Measurements from ENCODE around the gene FMO1. TPM values are rescaled to one million over a fixed set of nuclear protein-coding genes. Genes with fewer than 3 reads are reported as not detected.
"Not testable (repeated sequence)": the region's sequence is repeated elsewhere in the genome, so short reads cannot be mapped to it uniquely, and the experiment has no call there.

The FMO1 gene
- total RNA-seq, 4 donors from 2014 or later, result 0.36 TPM; not detected in 3

DNA sequence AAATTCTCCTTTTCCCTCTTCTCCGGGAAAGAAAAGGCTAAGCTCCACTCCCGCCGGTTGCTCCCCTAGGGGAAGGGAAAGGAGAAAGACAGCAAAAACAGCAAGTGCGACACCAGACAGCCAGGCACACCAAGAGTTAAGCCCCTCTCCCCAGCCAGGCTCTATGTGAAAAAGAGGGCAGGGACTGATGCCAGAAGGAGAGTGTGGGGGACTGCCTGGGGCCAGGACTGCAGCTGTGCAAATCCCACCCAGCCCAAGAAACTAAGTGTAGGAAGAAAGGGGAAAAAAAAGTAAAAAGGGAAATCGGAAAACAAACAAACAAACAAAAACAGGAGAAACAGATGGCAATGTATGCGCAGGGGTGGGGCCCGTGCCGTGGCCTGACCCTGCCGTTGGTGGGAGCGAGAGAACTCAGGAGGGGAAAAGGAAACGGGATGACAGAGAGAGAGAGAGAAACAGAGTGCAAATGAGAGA is 27.7 kb upstream of the FMO1 start:
- Histone ChIP-seq H3K4me3 (peak overlapping the region in 2 of 4 donors; percentile 11 to 22), H3K9me3 (no peaks in the 10 kb centered on the region), H3K4me1 (peaks cover 0 to 8% of the 10 kb centered on the region in 2 donors), H3K36me3 (no peaks in the 10 kb centered on the region), H3K27me3 (no peaks in the 10 kb centered on the region), H3K27ac (peak overlapping the region; percentile 50 to 70 (median 55))
- in situ Hi-C loops (cut with MboI; ENCODE audit: low sequenced_read_pairs in 4 of 4) (loop anchor here in 1 of 4 donors (10.0 kb wide), 1 partner anchor 136 kb away; no protein-coding TSS in a partner anchor), intact Hi-C loops (cut with DNase I; ENCODE audit: low total_unique reads) (no loop called here)
- no peak for ATAC-seq
- TF ChIP-seq POLR2A (IDR thresholded peaks at IDR 0.05), result no peak
- TF ChIP-seq, protein P1, sequence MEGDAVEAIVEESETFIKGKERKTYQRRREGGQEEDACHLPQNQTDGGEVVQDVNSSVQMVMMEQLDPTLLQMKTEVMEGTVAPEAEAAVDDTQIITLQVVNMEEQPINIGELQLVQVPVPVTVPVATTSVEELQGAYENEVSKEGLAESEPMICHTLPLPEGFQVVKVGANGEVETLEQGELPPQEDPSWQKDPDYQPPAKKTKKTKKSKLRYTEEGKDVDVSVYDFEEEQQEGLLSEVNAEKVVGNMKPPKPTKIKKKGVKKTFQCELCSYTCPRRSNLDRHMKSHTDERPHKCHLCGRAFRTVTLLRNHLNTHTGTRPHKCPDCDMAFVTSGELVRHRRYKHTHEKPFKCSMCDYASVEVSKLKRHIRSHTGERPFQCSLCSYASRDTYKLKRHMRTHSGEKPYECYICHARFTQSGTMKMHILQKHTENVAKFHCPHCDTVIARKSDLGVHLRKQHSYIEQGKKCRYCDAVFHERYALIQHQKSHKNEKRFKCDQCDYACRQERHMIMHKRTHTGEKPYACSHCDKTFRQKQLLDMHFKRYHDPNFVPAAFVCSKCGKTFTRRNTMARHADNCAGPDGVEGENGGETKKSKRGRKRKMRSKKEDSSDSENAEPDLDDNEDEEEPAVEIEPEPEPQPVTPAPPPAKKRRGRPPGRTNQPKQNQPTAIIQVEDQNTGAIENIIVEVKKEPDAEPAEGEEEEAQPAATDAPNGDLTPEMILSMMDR (IDR thresholded peaks at IDR 0.05 in 4 of 5, conservative IDR thresholded peaks at IDR 0.05 in 1 of 5), result no peak
- no peak for DNase-seq

DNA sequence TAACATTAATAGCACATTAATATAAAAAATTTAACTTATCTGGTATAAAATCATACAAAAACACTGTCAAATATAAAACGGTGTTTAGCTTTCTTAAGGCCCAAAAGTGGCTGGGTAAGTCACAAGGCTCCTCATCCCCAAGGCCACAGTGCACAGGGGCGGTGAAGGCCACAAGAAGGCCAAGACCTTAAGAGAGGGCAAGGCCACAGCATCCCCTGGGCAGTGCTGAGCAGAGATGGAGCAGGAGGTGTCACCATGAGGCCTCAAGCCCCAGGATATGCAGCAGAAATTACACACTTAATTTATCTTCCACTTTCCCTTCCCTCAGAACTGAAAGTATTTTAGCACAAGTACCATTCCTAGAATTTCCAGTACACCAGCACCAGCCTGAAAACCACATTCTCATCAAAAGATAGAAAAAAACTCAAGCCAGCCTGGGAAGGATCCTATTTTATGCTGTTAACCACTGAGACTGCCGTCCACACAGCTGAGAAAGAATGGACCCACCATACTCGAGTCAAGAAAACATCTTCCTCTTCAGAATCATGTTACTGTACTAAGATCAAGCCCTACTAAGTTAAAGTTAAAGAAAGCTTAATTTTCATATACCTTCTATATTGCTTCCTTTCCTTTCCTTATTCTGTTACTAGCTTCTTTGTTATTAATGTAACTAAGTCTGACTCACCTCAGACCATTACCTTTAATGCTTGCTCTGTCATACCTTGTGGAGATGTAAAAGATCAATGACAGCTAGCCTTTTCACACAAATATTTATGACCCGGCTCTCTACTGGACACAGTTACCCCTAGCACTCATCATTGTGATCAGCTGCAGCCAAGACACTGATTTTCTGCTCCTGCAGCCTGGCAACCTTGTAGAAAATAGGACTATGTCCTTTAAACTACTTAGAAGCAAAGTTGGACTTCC is 26.4 kb upstream of the FMO1 start:
- in situ Hi-C loops (cut with MboI; ENCODE audit: low sequenced_read_pairs in 4 of 4) (loop anchor here in 1 of 4 donors (10.0 kb wide), 1 partner anchor 137 kb away; no protein-coding TSS in a partner anchor), intact Hi-C loops (cut with DNase I; ENCODE audit: low total_unique reads) (no loop called here)
- H3K9me3 ChIP-seq, result no peaks in the 10 kb centered on the region
- peaks cover 0 to 8% of the 10 kb centered on the region in 2 donors for H3K4me1 ChIP-seq
- no peaks in the 10 kb centered on the region for H3K27me3 ChIP-seq
- H3K27ac ChIP-seq, result peak overlapping the region; percentile 21 to 70 (median 49)
- TF ChIP-seq POLR2A (IDR thresholded peaks at IDR 0.05), result no peak
- TF ChIP-seq, protein P1 (IDR thresholded peaks at IDR 0.05 in 4 of 5, conservative IDR thresholded peaks at IDR 0.05 in 1 of 5), result no peak
- H3K4me3 ChIP-seq, result no peak overlapping the region
- no peak for ATAC-seq
- H3K36me3 ChIP-seq, result no peaks in the 10 kb centered on the region
- no peak for DNase-seq

DNA sequence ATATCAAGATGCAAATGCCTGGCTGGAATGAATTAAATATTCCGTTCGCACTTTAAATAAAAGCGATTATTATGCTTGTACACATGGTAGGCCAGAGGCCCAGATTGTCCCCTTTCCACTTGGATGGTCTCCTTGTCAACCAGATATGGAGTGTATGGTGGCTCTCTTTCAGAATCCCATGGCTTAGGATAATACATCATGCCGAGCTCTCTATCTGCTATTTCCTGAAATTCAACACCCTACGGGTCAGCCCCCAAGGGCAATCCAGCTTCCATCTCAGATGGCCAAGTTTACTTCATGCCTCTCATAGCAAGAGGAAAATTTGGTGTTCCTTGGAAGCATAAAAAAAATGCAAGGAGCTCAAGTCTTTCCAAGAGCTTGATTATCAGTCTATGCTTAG is 25.4 kb upstream of the FMO1 start:
- ATAC-seq, result no peak
- peak in 1 of 2 donors; percentile 24 for DNase-seq
- in situ Hi-C loops (cut with MboI; ENCODE audit: low sequenced_read_pairs in 4 of 4) (loop anchor here in 1 of 4 donors (10.0 kb wide), 1 partner anchor 138 kb away; no protein-coding TSS in a partner anchor), intact Hi-C loops (cut with DNase I; ENCODE audit: low total_unique reads) (no loop called here)
- Histone ChIP-seq H3K27me3 (no peaks in the 10 kb centered on the region), H3K27ac (peak overlapping the region in 2 of 4 donors; percentile 24 to 47), H3K4me3 (no peak overlapping the region), H3K36me3 (no peaks in the 10 kb centered on the region), H3K4me1 (peaks cover 0 to 8% of the 10 kb centered on the region in 2 donors), H3K9me3 (no peaks in the 10 kb centered on the region)
- TF ChIP-seq POLR2A (IDR thresholded peaks at IDR 0.05), result no peak
- TF ChIP-seq, protein P1 (IDR thresholded peaks at IDR 0.05 in 4 of 5, conservative IDR thresholded peaks at IDR 0.05 in 1 of 5), result no peak

DNA sequence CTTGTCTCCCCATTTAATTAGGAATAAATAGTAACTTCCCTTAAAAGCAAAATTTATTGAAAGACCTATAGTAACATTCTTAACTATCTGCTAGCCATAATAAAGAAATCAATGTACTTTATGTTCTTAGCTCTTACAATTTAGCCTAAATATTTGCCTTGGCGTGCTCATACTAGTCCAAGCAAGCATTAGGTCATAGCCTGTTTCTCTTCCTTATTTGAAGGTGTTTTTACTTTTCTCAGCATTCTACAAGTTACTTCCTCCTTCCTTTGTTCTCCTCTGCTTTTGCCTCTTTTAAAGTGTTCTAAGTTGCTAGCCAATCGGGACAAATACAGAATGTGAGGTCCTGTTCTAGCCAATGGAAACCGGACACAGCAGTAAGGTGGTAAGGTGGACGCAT is 24.0 kb upstream of the FMO1 start:
- H3K36me3 ChIP-seq; H3K27ac ChIP-seq; H3K9me3 ChIP-seq; H3K27me3 ChIP-seq; DNase-seq; H3K4me3 ChIP-seq; intact Hi-C loops (cut with DNase I; ENCODE audit: low total_unique reads); H3K4me1 ChIP-seq; ATAC-seq: not testable (repeated sequence)
- in situ Hi-C loops (cut with MboI; ENCODE audit: low sequenced_read_pairs in 4 of 4), result loop anchor here in 1 of 4 donors (10.0 kb wide), 1 partner anchor 139 kb away; no protein-coding TSS in a partner anchor
